Heart right ventricle (tissue), 16 donors: Measurements from ENCODE around the gene UPF1. TPM values are rescaled to one million over a fixed set of nuclear protein-coding genes. Genes with fewer than 3 reads are reported as not detected.
A peak's percentile ranks its signal among the peaks of the same experiment; 100 is the strongest.

ENCODE experiments used
- ATAC-seq, 8 donors: fragments of 200-7000 bp; cut with Tn5 transposase; one replicate each; pipeline ENCODE4 v1.9.1; 2020; ENCODE audit warnings: mild to moderate bottlenecking in 8 of 8, moderate library complexity in 8 of 8, moderate number of reproducible peaks in 1 of 8
- DNase-seq, 2 donors: peaks; one replicate each; pipeline ENCODE4 v3.0.0-alpha.2; 2020
- H3K27ac ChIP-seq, 10 donors: fragments of 200-600 bp; sonication (generic) in 2 of 10; one replicate each; pipeline versions ENCODE4 v1.5.0 to v1.8.0; 2020 to 2022; ENCODE audit warnings: mild to moderate bottlenecking in 3 of 10
- H3K27me3 ChIP-seq, 7 donors: fragments of 200-600 bp; one replicate each; pipeline ENCODE4 v1.8.0; 2021 to 2022; ENCODE audit warnings: mild to moderate bottlenecking in 2 of 7
- H3K36me3 ChIP-seq, 9 donors: fragments of 200-600 bp; sonication (generic) in 1 of 9; one replicate each; pipeline versions ENCODE4 v1.5.0 to v1.8.0; 2020 to 2022; ENCODE audit warnings: mild to moderate bottlenecking in 2 of 9
- H3K4me1 ChIP-seq, 9 donors: fragments of 200-600 bp; sonication (generic) in 1 of 9; one replicate each; pipeline versions ENCODE4 v1.5.0 to v1.8.0; 2020 to 2022; ENCODE audit warnings: mild to moderate bottlenecking in 4 of 9
- H3K4me3 ChIP-seq, 10 donors: fragments of 200-600 bp; sonication (generic) in 2 of 10; one replicate each; pipeline versions ENCODE4 v1.5.0 to v1.8.0; 2020 to 2022; ENCODE audit warnings: mild to moderate bottlenecking in 7 of 10, moderate library complexity in 2 of 10
- H3K9me3 ChIP-seq, 11 donors: fragments of 200-600 bp in 10 of 11; sonication (generic) in 2 of 11; one replicate each; pipeline versions ENCODE4 v1.5.0 to v1.8.0; 2013 to 2022; ENCODE audit warnings: mild to moderate bottlenecking in 2 of 11, control low read depth in 1 of 11, moderate library complexity in 1 of 11
- WGBS, 2 donors: extraction: QIAGEN DNeasy Blood & Tissue Kit; methylation state at CpG; one replicate each; pipeline ENCODE4 v1.1.7; 2013; ENCODE audit warnings: inconsistent platforms in 1 of 2; 5-methylcytosine and 5-hydroxymethylcytosine counted together
- intact Hi-C, 10 donors: fragments of 100-400 bp; cut with DNase I; formaldehyde crosslinking; loops; one replicate each; pipeline versions ENCODE4 v1.11.1 to v1.14.2; 2022
- long read RNA-seq, 3 donors: library from polyadenylated mRNA; unstranded; transcript quantifications; one replicate each; pipeline ENCODE4 v2.0.0, GENCODE V29; 2020 to 2021
- polyA plus RNA-seq, 2 donors: library from polyadenylated mRNA; stranded (reverse); fragments of 200-250 nt; gene quantifications; one replicate each; pipeline ENCODE4 v1.2.3, GENCODE V29; 2013
- total RNA-seq, 10 donors: library from RNA; stranded (reverse); fragmentation: NEBNext Ultra II Directional in 3 of 10; extraction: Animal tissue kit (Norgen Biotek cat#: 25700) in 3 of 10; gene quantifications; one replicate each; pipeline versions ENCODE4 v1.2.1 to v1.2.4, GENCODE V29; 2021 to 2023
- TF ChIP-seq, protein P1 (sequence below), 9 donors: fragments of 200-600 bp; sonication (generic) in 2 of 9; IDR thresholded peaks; one replicate each; pipeline versions ENCODE4 v1.5.0 to v1.8.0; 2021 to 2022; ENCODE audit warnings: antibody characterized with exemption in 9 of 9, mild to moderate bottlenecking in 5 of 9, moderate library complexity in 1 of 9
- donor health status: Arrhythmogenic right ventricular cardiomyopathy.
- donor health status: ischemic (EF 13 %, LVEDD 7.1; RV severe dilation, severe dysfunction).
- donor health status: healthy with polysubstance abuse.
- donor health status: DM: no; HTN: yes; CAD: no.
- donor health status: DM: no; HTN: no; CAD: no.
- donor health status: ischemic (EF 25% LVEDD 6.9; RV normal size, moderate dysfunction).
- donor health status: ischemic (EF 25% LVEDD 5.7; RV mildly dilated, moderate dysfunction).
- donor health status: healthy.
- donor health status: DM: yes; HTN: yes; CAD: no.
- donor health status: Ischemic cardiomyopathy.
- donor health status: ischemic (EF 35%, LVEDD 5.7; RV mildly dilated, moderate dysfunction).
- donor health status: nonischemic (EF 11% LVEDD 7.7; RV severe dilation, severe dysfunction).
- donor health status: DM: yes; HTN: yes; CAD: no.
- donor health status: PGD.
- donor health status: ischemic (EF 29% LVEDD 5.4; RV normal size, mild dysfunction).
- donor health status: nonischemic (EF 23%, LVEDD 6.1; RV moderate dilation, normal function).

UPF1 gene
- 10 to 100 TPM; 32.3 to 44.3 (median 37.5) TPM for total RNA-seq
- polyA plus RNA-seq: 10 to 100 TPM; 25.2 to 36.7 TPM
- long read RNA-seq, donor 1, full-length matches to known transcripts: 30 of 73 reads
- long read RNA-seq, donor 1, partial matches to known transcripts: 29 of 73 reads
- long read RNA-seq, donor 1, other reads (novel, unspliced or antisense): 14 of 73 reads
- long read RNA-seq, donor 2, full-length matches to known transcripts: 42 of 85 reads
- long read RNA-seq, donor 2, partial matches to known transcripts: 40 of 85 reads
- long read RNA-seq, donor 2, other reads (novel, unspliced or antisense): 3 of 85 reads
- long read RNA-seq, donor 3, partial matches to known transcripts: 3 of 12 reads
- long read RNA-seq, donor 3, other reads (novel, unspliced or antisense): 9 of 12 reads

DNA sequence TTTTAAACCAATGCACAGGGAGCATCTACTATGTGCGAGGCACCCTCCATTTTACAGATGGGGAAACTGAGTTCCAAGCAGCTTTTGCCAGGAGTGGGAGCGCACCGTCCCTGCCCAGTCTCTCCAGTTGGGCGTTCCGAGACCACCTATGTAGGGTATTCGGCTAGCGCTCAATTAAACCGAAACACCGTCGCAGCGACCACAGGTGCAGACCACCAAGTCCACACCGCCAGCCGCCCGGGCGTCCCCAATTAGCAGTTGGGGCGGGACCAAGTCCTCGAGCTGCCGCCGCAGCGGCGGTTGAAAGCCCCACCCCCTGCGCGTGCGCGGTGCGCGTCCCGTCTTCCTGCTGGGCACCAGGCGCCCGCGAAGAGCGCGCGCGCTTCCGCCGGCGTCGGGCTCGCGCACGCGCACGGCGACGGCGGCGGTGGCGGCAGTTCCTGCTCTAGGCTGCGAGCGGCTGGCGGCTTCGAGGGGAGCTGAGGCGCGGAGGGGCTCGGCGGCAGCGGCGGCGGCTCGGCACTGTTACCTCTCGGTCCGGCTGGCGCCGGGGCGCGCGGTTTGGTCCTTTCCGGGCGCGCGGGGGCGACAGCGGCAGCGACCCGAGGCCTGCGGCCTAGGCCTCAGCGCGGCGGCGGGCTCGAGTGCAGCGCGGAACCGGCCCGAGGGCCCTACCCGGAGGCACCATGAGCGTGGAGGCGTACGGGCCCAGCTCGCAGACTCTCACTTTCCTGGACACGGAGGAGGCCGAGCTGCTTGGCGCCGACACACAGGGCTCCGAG lies at the start of gene UPF1:
Gene UPF1, plus strand, starts transcription at position 436 of the 782 bp plus-strand sequence. Its CDS starts 251 bp downstream, at position 687.
- 0 to 1% methylated on average over 90 to 95 of the region's 96 CpGs for WGBS, 2 donors
- Histone ChIP-seq H3K4me1 (peaks cover 13 to 49% (median 44%) of the 10 kb centered on the region in 9 donors), H3K27ac (peak within 1 kb of the TSS in 9 of 10 donors; percentile 84 to 96 (median 86)), H3K36me3 (peaks cover 0 to 25% (median 0%) of the 10 kb centered on the region in 9 donors), H3K4me3 (peak within 1 kb of the TSS; percentile 69 to 99 (median 90)), H3K27me3 (peaks cover 0 to 6% (median 0%) of the 10 kb centered on the region in 7 donors), H3K9me3 (peaks cover 0 to 13% (median 6%) of the 10 kb centered on the region in 11 donors)
- intact Hi-C loops: loop anchor here in 5 of 10 donors (5.0 to 10.0 kb wide), 3 partner anchors 147 to 157 kb away; partner anchors contain the start of gene CRTC1 (in 4 of the 5)
- DNase-seq (peak; percentile 93 to 98), ATAC-seq (peak; percentile 92 to 97 (median 96))
- TF ChIP-seq, protein P1, sequence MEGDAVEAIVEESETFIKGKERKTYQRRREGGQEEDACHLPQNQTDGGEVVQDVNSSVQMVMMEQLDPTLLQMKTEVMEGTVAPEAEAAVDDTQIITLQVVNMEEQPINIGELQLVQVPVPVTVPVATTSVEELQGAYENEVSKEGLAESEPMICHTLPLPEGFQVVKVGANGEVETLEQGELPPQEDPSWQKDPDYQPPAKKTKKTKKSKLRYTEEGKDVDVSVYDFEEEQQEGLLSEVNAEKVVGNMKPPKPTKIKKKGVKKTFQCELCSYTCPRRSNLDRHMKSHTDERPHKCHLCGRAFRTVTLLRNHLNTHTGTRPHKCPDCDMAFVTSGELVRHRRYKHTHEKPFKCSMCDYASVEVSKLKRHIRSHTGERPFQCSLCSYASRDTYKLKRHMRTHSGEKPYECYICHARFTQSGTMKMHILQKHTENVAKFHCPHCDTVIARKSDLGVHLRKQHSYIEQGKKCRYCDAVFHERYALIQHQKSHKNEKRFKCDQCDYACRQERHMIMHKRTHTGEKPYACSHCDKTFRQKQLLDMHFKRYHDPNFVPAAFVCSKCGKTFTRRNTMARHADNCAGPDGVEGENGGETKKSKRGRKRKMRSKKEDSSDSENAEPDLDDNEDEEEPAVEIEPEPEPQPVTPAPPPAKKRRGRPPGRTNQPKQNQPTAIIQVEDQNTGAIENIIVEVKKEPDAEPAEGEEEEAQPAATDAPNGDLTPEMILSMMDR (IDR thresholded peaks at IDR 0.05): peak in 3 of 9 donors; percentile 9 to 24 (median 18)

DNA sequence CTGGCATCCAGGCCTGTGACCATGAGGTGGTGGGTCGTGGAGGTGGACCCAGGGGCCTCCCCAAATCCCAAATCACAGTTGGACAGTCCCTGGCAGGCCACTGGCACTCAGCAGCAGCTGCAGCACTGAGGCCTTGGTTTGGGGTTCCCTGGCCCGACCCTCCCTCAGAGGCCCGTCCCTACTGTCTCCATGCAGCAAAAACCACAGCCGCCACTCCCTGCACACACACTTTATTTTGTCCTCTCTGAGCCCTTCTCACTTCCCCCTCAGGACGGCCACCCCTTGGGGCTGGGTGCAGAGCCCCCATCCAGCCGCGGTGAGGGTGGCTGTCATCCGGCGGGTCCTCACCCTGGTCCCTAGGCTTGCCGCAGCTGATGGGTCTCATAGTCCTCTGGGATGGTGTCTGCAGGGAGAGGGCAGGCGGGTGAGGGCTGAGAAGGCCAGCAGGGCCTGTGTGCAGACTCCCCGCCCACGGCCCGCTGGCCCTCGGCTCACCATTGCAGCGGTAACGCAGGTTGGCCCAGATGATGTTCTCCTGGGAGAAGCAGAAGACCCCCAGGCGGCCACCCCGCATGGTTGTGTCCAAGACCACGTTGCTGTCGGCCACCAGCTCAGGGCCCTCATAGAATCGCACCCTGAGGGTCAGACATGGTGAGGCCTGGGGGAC lies 49.1 kb upstream of the UPF1 start:
- 84 to 88% methylated on average over 22 of the region's 22 CpGs for WGBS, 2 donors
- Histone ChIP-seq H3K27ac (no peak overlapping the region), H3K4me1 (peaks cover 0 to 14% (median 9%) of the 10 kb centered on the region in 9 donors), H3K9me3 (no peaks in the 10 kb centered on the region), H3K4me3 (no peak overlapping the region), H3K36me3 (no peaks in the 10 kb centered on the region), H3K27me3 (peaks cover 7 to 76% (median 41%) of the 10 kb centered on the region in 7 donors)
- TF ChIP-seq, protein P1 (IDR thresholded peaks at IDR 0.05): no peak
- intact Hi-C loops: no loop called here
- no peak for ATAC-seq
- no peak for DNase-seq

DNA sequence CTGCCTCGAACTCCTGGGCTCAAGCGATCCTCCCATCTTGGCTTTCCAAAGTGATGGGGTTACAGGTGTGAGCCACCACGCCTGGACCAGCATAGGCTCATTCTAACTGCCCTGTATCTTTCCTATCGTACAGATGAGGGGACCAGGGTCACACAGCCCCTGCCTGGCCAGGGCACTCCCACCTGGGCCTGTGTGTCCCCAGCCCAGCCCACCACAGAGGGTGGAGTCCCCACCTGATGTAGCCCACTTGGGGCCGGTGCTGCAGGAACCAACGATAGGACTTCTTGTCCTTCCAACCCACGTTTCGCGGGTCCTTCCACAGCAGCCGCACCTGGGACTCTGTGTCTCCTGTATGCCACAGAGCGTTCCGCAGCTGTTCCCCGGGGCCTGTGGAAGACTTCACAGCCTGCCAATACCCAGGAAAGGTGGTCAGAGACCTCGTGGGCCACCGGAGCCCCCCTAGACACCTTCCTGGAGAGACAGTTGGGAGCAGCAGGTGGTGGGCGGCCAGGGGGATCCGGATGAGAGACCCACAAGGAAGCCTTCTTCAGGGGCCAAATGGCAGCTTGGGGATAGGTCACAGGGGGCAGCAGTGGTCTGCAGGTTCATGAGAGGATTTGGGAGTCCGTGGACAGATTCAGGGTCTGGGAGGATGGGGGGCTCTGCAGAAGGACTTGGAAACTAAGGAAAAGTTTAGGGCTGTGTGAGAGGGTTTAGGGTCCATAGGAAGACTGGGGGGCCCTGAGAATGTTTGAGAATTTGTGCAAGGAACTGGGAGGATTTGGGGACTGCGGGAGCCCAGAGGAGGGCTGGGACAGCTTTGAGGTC lies 47.6 kb upstream of the UPF1 start:
- TF ChIP-seq, protein P1 (IDR thresholded peaks at IDR 0.05): no peak
- no peaks in the 10 kb centered on the region for H3K9me3 ChIP-seq
- H3K4me3 ChIP-seq: no peak overlapping the region
- H3K4me1 ChIP-seq: peaks cover 0 to 26% (median 21%) of the 10 kb centered on the region in 9 donors
- intact Hi-C loops: no loop called here
- H3K27ac ChIP-seq: no peak overlapping the region
- ATAC-seq: no peak
- WGBS, 2 donors: 83 to 87% methylated on average over 19 of the region's 19 CpGs
- no peak for DNase-seq
- peaks cover 21 to 81% (median 47%) of the 10 kb centered on the region in 7 donors for H3K27me3 ChIP-seq
- no peaks in the 10 kb centered on the region for H3K36me3 ChIP-seq
